Neuron (in vitro differentiated cells): ENCODE data around the gene SLC9B1.
"Not testable (repeated sequence)": the region's sequence is repeated elsewhere in the genome, so short reads cannot be mapped to it uniquely, and the experiment has no call there.

Experiments
- H2AFZ ChIP-seq: one replicate; pipeline ENCODE4 v1.6.1; 2013; ENCODE audit warnings: low read depth, mild to moderate bottlenecking, inconsistent platforms, low read length, moderate library complexity
- H3K27me3 ChIP-seq: one replicate; pipeline ENCODE4 v1.6.1; 2013; ENCODE audit warnings: low read length; ENCODE audit not compliant: insufficient read depth
- H3K36me3 ChIP-seq: one replicate; pipeline ENCODE4 v1.6.1; 2013; ENCODE audit warnings: low read length; ENCODE audit not compliant: insufficient read depth
- H3K4me1 ChIP-seq: one replicate; pipeline ENCODE4 v1.6.1; 2013; ENCODE audit warnings: low read length; ENCODE audit not compliant: insufficient read depth
- H3K4me3 ChIP-seq: 2 replicates; pipeline ENCODE4 v1.5.1; 2013; ENCODE audit warnings: mild to moderate bottlenecking, low read length, moderate library complexity
- H3K9me3 ChIP-seq: one replicate; pipeline ENCODE4 v1.6.1; 2013; ENCODE audit warnings: low read length

SLC9B1 gene

DNA sequence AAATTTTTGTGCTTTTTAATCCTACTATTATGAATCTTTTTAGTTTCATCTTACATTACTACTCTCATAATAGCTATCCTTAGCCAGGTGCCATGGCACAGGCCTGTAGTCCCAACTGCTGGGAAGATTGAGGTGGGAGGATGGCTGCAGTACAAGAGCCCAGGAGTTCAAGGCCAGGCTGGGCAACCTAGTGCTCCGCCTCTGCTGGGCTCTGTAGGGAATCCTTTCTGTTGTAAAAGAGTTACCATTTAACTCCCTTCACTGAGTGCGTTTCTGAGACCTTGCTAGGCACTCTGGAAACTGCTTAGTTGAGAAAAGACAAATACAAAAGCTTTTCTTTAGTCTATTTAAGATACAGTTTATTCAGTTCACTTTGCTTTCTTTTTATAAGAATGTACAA is 130.9 kb downstream of the SLC9B1 start:
- not testable (repeated sequence) for H3K36me3 ChIP-seq, H3K27me3 ChIP-seq, H2AFZ ChIP-seq, H3K9me3 ChIP-seq, H3K4me1 ChIP-seq, H3K4me3 ChIP-seq

DNA sequence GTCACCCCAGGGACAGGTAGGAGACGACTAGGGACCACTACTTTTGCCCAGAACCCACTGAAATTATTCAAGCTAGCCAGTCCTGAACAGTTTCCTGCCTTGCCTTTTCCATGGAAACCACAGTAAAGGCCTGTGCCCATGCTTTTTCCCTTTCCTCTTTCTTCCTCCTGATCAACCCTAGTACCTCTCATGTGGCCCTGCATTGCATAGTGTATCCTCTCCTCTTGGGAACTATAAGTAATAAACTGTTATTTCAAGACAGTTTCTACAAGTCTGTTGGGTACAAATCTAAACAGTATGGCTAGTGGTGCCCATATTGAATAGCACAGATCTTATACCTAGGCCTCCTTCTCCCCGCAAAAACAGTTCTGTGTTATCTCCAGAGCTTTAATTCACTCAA is 136.2 kb downstream of the SLC9B1 start:
- Histone ChIP-seq H3K4me1 (no peaks in the 10 kb centered on the region), H3K9me3 (peaks cover 3% of the 10 kb centered on the region), H3K36me3 (peaks cover 7% of the 10 kb centered on the region)

GRCh38 chr4:102881343-102881742 is 138.2 kb downstream of the SLC9B1 start:
- H3K4me3 ChIP-seq: no peak overlapping the region
- peaks cover 12% of the 10 kb centered on the region for H3K36me3 ChIP-seq
- no peak overlapping the region for H2AFZ ChIP-seq
- peaks cover 16% of the 10 kb centered on the region for H3K9me3 ChIP-seq
- no peaks in the 10 kb centered on the region for H3K27me3 ChIP-seq
- no peaks in the 10 kb centered on the region for H3K4me1 ChIP-seq

More for the DNA sequence above, 136.2 kb downstream of the SLC9B1 start:
- H3K27me3 ChIP-seq: no peaks in the 10 kb centered on the region
- no peak overlapping the region for H3K4me3 ChIP-seq
- H2AFZ ChIP-seq: no peak overlapping the region

DNA sequence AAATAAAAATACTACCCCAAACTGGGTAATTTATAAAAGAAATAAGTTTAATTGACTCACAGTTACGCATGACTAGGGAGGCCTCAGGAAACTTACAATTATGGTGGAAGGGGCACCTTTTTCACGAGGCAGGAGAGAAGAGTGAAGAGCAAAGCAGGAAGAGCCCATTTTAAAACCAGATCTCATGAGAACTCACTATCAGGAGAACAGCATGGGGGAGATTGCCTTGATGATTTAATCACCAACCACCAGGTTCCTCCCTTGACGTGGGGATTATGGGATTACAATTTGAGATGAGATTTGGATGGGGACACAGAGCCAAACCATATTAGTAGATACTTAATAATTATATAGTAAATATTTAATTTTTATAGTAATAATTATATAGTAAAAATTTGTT is 140.6 kb downstream of the SLC9B1 start:
- H3K4me3 ChIP-seq: no peak overlapping the region
- no peak overlapping the region for H2AFZ ChIP-seq
- H3K27me3 ChIP-seq: no peaks in the 10 kb centered on the region
- H3K36me3 ChIP-seq: peaks cover 34% of the 10 kb centered on the region
- H3K4me1 ChIP-seq: no peaks in the 10 kb centered on the region
- peaks cover 26% of the 10 kb centered on the region for H3K9me3 ChIP-seq

GRCh38 chr4:102878349-102878748 is 141.2 kb downstream of the SLC9B1 start:
- H3K4me3 ChIP-seq, H3K27me3 ChIP-seq, H2AFZ ChIP-seq, H3K4me1 ChIP-seq: not testable (repeated sequence)
- peaks cover 39% of the 10 kb centered on the region for H3K36me3 ChIP-seq
- peaks cover 26% of the 10 kb centered on the region for H3K9me3 ChIP-seq

- Histone ChIP-seq H3K9me3 (peaks cover 26% of the 10 kb centered on the region), H3K36me3 (peaks cover 46% of the 10 kb centered on the region)
- H3K4me1 ChIP-seq, H3K27me3 ChIP-seq, H2AFZ ChIP-seq, H3K4me3 ChIP-seq: not testable (repeated sequence)
These were observed 141.9 kb downstream of the SLC9B1 start for GRCh38 chr4:102877477-102878106.

DNA sequence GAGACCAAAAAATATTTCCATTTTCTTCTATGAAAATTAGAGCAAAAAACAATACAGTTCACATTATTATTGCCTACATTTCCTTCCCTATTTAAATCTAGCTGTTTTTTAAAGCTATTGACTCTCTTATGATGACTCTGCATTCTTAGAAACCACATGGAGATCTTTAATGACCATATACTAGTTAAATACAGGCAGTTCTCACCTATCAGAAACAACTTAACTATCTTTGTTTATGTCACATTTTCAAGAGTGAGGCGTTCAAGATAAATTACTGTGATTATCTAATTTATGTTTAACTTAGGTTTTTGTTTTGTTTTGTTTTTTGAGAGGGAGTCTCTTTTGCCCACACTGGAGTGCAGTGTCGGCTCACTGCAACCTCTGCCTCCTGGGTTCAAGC is 147.7 kb downstream of the SLC9B1 start:
- no peak overlapping the region for H2AFZ ChIP-seq
- peaks cover 11% of the 10 kb centered on the region for H3K4me1 ChIP-seq
- H3K36me3 ChIP-seq: peaks cover 37% of the 10 kb centered on the region
- H3K4me3 ChIP-seq: no peak overlapping the region
- no peaks in the 10 kb centered on the region for H3K27me3 ChIP-seq
- peaks cover 14% of the 10 kb centered on the region for H3K9me3 ChIP-seq

GRCh38 chr4:102869569-102870197 is 149.8 kb downstream of the SLC9B1 start:
- peak overlapping the region; percentile 76 for H3K4me3 ChIP-seq
- peaks cover 11% of the 10 kb centered on the region for H3K4me1 ChIP-seq
- H3K36me3 ChIP-seq: peaks cover 20% of the 10 kb centered on the region
- peaks cover 2% of the 10 kb centered on the region for H3K9me3 ChIP-seq
- H3K27me3 ChIP-seq: no peaks in the 10 kb centered on the region
- H2AFZ ChIP-seq: peak overlapping the region; percentile 54

GRCh38 chr4:102868781-102869568 is 150.5 kb downstream of the SLC9B1 start, which contains the start of gene CISD2:
TSS of gene CISD2 (plus strand) at chr4:102868992. CDS start at chr4:102869085, 93 bp downstream.
- peak within 1 kb of the TSS; percentile 76 for H3K4me3 ChIP-seq
- no peaks in the 10 kb centered on the region for H3K27me3 ChIP-seq
- no peaks in the 10 kb centered on the region for H3K9me3 ChIP-seq
- peak within 1 kb of the TSS; percentile 54 for H2AFZ ChIP-seq
- H3K36me3 ChIP-seq: peaks cover 13% of the 10 kb centered on the region
- H3K4me1 ChIP-seq: peaks cover 11% of the 10 kb centered on the region

GRCh38 chr4:102868153-102868780 is 151.2 kb downstream of the SLC9B1 start:
- H3K9me3 ChIP-seq: no peaks in the 10 kb centered on the region
- H3K36me3 ChIP-seq: peaks cover 7% of the 10 kb centered on the region

GRCh38 chr4:102867278-102868152 is 152.0 kb downstream of the SLC9B1 start:
- Histone ChIP-seq H3K4me3 (peak overlapping the region; percentile 76), H3K27me3 (no peaks in the 10 kb centered on the region), H3K4me1 (peaks cover 11% of the 10 kb centered on the region), H2AFZ (peak overlapping the region; percentile 54), H3K9me3 (no peaks in the 10 kb centered on the region), H3K36me3 (no peaks in the 10 kb centered on the region)

More at GRCh38 chr4:102868153-102868780, 151.2 kb downstream of the SLC9B1 start:
- Histone ChIP-seq H3K4me1 (peaks cover 11% of the 10 kb centered on the region), H2AFZ (peak overlapping the region; percentile 54), H3K27me3 (no peaks in the 10 kb centered on the region), H3K4me3 (peak overlapping the region; percentile 76)

GRCh38 chr4:102865327-102865726 is 154.2 kb downstream of the SLC9B1 start:
- H3K9me3 ChIP-seq, H3K27me3 ChIP-seq, H3K4me3 ChIP-seq, H2AFZ ChIP-seq, H3K4me1 ChIP-seq, H3K36me3 ChIP-seq: not testable (repeated sequence)
